GM19193 (cell line): ENCODE measurements around the gene AJAP1.

Experiments used
- POLR2A ChIP-seq: IDR thresholded peaks from 4 replicates; pipeline ENCODE4 v1.6.1; 2011; ENCODE audit not compliant: insufficient read depth, insufficient read length; ENCODE audit errors: extremely low read depth

The AJAP1 gene

DNA sequence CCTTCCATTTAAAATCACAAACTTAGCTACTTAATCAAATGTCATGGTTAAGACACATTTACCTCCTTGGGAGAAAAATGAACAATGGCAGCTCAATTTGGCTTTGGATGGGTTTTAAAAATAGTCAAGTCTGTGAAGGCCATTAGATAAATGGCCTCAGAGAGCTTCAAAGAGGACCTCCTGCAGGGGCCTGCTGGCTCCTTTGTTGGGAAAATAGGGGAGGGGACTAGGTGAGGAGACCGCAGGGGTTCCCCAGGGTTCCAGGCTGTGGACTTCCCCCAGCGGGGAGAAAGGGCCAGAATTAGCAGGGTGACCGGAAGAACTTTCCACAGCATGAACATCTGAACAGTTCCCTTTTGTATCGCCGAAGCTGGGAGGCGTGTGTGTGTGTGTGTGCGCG is 3.4 kb upstream of the AJAP1 start:
- TF ChIP-seq POLR2A = no peak

- TF ChIP-seq POLR2A = no peak
These were observed 1.6 kb upstream of the AJAP1 start for GRCh38 chr1:4652631-4653327.

DNA sequence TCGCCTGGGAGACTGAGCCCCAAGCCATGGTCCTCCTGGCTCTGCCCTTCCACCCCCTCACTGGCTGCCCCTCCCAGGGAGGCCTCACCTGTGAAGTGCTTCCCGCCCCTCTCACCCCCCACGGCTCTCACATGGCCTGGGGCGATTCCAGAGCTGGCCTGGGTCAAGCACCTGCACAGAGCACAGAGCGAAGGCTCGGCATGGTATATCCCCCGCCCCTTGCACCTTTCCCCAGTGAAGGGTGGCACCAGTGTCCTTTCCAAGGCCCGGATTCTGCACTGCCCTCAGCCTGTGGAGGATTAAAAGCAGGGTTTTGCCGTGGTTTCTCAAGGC is 1.1 kb upstream of the AJAP1 start:
- TF ChIP-seq POLR2A = no peak

GRCh38 chr1:4654764-4655673 is 610 bp downstream of the AJAP1 start:
- no peak for TF ChIP-seq POLR2A

DNA sequence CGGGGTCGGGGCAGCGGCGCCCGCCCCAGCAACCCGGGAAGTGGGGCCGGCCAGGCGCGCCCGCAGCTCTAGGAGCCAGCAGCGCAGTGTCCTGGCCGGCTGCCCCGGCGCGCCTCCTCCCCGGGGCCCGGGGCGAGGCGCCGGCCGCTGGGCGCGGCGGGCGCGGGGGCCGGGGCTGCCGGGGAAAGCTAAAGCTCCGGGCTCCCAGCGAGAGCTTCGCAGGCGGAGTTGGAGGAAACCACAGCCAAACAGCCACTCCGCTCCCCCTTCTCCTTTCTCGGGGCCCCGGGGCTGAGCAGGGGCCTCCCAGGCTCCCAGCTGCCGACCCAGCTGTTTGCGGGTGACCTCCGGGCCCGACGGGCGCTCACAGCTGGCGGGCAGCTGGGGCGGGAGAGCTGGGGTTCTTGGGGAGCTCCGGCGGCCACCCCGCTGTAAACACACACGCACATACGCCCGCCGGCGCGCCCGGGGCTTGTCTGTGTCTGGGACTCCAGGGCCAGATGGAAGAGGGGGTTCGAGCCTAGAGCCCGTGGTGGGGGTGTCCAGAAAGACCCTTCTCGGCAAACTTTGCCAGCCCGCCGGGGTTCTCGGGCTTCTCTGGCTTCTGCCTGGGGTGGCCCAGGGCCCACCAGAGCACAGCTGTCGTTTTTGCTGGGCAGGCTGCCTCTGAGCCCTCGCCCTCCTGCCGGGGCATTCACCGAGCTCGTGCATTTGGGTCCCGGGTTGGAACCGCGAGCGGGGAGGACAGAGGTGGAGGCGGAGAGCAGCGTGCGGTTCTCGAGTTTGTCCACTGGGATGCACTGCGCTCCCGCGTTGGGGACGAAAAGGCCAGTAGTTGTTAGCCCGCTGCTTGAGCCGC is 1.5 kb downstream of the AJAP1 start:
- TF ChIP-seq POLR2A = no peak

DNA sequence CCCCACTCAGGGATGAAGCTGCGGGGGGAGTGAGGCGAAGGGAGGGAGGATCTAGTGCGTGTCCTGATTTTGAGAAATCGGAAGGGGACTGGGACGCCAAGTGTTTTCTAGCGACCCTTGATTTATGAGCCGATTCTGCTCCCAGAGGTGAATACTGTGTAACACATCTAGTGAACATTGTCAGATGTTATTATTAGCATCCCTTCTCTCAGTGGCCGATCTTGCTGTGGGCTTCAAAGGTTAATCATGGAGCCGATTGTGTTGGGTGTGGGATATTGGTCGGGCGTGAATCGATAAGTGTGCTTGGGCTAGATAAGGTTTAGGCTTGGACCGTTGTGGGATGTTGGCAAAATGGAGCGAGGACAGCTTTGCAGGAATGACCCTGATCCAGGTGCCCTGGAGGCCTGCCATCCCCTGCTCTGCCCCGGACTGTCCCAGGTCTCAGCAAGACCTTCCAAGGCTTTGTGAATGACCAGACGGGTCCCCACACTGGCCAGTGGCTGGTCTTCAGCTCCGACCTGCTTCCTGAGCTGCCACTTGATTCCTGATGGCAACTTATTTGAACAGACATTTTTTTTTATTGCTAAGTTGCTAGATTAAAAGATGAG is 2.2 kb downstream of the AJAP1 start:
- no peak for TF ChIP-seq POLR2A

- TF ChIP-seq POLR2A = no peak
These were observed 2.9 kb downstream of the AJAP1 start for GRCh38 chr1:4657244-4657789.

DNA sequence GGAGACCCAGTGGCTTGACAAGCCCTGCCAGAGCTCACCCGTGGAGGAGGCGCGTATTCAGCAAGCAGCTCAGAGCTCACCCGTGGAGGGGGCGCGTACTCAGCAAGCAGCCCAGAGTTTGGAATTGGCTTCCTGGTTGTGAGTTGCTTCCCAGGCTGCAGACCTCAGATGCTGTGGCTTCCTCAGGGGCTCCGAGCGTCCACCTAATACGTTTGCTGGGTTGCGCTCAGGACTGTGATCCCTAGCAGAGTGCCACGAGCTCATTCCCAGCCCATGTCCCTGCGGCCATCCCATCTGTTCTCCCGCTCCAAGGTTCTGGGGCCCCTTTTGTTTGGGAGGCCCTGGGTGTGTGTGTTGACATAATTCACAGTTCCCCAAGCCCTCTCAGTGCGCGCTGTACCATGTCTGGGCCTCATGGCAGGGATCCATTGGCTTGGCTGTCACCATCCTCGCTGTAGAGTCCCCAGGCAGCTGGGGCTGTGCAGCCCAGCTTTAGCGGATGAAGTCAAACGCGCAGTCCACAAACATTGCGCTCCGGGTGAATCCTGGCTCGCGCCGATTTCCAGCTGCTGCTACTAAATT is 3.6 kb downstream of the AJAP1 start:
- no peak for TF ChIP-seq POLR2A

DNA sequence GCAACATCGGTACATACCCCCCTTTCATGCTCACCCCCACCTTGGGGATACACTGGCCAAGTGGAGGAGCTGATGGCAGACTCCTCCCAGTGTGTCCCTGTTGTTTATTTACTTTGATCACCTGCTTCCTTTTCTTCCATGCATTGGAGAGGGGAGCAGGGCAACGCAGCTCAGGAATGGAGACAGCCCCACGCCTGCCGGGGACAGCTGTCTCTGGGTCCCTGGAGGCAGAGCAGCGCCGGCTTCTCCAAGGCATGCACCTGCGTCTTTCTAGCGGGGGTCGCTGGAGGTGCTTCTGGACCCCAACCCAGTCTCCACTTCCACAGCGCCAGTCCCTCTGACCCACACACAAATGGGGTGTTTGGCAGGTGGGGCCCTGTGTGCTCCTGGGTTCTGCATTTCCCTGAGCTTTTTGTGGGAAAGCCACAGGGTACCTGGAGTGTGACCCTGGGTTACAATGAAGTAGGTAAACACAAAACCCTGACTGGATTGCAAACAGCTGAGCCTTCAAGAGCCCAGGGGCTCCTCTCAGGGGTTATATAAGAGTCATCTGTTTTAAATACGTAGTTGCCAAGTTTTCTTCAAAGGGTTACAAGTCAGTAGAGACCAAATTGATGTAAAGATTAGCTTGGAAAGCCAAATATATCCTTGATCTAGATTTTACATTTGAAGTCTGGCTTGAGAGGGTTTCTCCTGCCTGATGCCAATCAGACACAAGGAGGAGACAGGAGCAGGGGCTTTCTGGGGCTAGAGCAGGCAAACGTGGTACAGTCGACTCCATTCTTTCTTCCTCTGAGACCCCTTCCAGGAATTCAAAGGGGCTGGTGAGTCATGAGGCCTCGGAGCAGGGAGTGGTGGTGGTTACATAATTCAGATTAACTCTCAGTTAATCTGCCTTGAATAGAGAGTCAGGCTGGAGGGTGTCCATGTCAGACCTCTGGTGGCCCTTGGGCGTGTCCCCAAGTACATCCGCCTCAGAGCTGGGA is 4.5 kb downstream of the AJAP1 start:
- TF ChIP-seq POLR2A = no peak

DNA sequence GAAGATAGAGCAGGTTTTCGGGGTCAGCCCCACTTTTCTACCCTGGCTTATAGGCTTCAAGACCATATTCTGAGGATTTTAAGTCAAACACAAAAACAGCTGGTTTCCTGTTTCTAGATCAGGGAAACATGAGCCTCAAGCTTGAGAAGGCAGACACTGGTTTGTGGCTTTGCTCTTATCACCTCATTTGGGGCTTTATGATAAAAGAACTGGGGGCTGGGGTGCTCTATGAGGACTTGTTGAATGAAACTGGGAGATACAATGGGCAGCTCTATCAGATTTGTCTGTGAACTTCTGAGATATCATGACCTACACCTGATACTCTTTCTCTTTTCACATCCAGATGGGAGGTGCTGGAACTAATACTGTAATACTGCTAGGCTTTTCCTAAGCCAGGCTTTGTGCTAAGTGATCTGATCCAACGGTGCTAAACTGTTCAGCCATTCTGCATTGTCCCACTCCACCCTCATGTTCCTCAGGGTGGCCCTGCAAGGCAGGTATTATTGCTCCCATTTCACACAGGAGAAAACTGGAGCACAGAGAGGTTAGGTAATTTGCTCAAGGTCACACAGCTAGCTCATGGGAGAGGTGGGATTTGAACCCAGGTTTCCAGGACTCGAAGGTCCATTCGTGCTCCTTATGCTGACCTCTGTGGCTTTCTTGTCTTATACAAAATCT is 6.6 kb downstream of the AJAP1 start:
- TF ChIP-seq POLR2A = no peak

- no peak for TF ChIP-seq POLR2A
These were observed 7.1 kb downstream of the AJAP1 start for GRCh38 chr1:4661595-4661917.

DNA sequence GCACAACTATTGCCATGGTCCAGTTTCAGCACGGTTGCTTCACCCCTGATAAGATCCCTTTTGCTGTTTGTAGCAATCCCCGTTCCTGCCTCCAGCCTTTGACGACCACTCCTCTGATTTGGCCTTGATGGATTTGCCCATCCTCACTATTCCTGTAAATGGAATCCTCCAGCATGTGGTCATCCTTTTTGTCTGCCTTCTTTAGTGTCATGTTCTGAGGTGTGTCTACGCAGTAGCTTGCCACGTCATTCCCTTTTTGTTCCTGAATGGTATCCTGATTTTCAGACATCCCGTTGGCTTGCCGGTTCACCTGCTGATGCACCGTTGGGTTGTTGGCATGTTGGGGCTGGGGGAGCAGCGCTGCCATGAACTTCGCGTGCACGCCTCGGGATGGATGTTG is 7.8 kb downstream of the AJAP1 start:
- no peak for TF ChIP-seq POLR2A

GRCh38 chr1:4662723-4663122 is 8.3 kb downstream of the AJAP1 start:
- TF ChIP-seq POLR2A = no peak
